Calu3 (cell line): Measurements from ENCODE around the gene PRSS56. TPM values are rescaled to one million over a fixed set of nuclear protein-coding genes. Genes with fewer than 3 reads are reported as not detected.

Source experiments
- BruUV-seq: library from RNA; stranded (reverse); fragments of 400-500 nt; replicated peaks from 2 replicates; lab custom pipeline; 2021; lab: Mats Ljungman, UMichigan
- CTCF ChIA-PET: fragments of 300-600 bp; sonication (Branson Sonifier 250); formaldehyde crosslinking; loops from one replicate; lab custom pipeline; 2022; ENCODE audit warnings: antibody characterized with exemption; lab: Charles Lee
- DNase-seq: peaks from one replicate; pipeline ENCODE4 v3.0.0; 2022
- H3K27ac Mint-ChIP-seq: one replicate; pipeline ENCODE4 v1.8.0; 2022; ENCODE audit warnings: mixed read lengths; ENCODE audit not compliant: unreplicated experiment
- H3K27me3 Mint-ChIP-seq: one replicate; pipeline ENCODE4 v1.8.0; 2022; ENCODE audit warnings: mixed read lengths; ENCODE audit not compliant: unreplicated experiment
- H3K36me3 Mint-ChIP-seq: one replicate; pipeline ENCODE4 v1.8.0; 2022; ENCODE audit warnings: mild to moderate bottlenecking, moderate library complexity, mixed read lengths; ENCODE audit not compliant: insufficient read depth, unreplicated experiment
- H3K4me1 Mint-ChIP-seq: one replicate; pipeline ENCODE4 v1.8.0; 2022; ENCODE audit warnings: mild to moderate bottlenecking, low read depth, mixed read lengths; ENCODE audit not compliant: unreplicated experiment
- H3K4me3 Mint-ChIP-seq: one replicate; pipeline ENCODE4 v1.8.0; 2022; ENCODE audit warnings: mild to moderate bottlenecking, low read depth, moderate library complexity, mixed read lengths; ENCODE audit not compliant: unreplicated experiment
- H3K9me3 Mint-ChIP-seq: one replicate; pipeline ENCODE4 v1.8.0; 2022; ENCODE audit warnings: low read depth, mixed read lengths; ENCODE audit not compliant: unreplicated experiment
- CTCF ChIP-seq: fragments of 200-600 bp; IDR thresholded peaks from one replicate; pipeline ENCODE4 v1.8.0; 2022; ENCODE audit warnings: antibody characterized with exemption; ENCODE audit not compliant: unreplicated experiment
- intact Hi-C: fragments of 100-400 bp; cut with micrococcal nuclease; formaldehyde crosslinking; loops from one replicate; pipeline ENCODE4 v1.10.0; 2022; ENCODE audit not compliant: unreplicated experiment
- total RNA-seq: library from RNA; stranded (reverse); gene quantifications from 2 replicates; pipeline ENCODE4 v1.2.3, GENCODE V29; 2022

Gene PRSS56
- total RNA-seq, 1 experiment from 2014 or later, result not detected

- Mint-ChIP-seq H3K9me3 (no peaks in the 10 kb centered on the region), H3K27ac (peak overlapping the region; percentile 54), H3K27me3 (peaks cover 24% of the 10 kb centered on the region), H3K36me3 (peaks cover 23% of the 10 kb centered on the region), H3K4me1 (no peaks in the 10 kb centered on the region), H3K4me3 (no peak overlapping the region)
- no peak for TF ChIP-seq CTCF
- BruUV-seq, result no TSS peak
- CTCF ChIA-PET, result no interaction called here
- DNase-seq, result no peak
- intact Hi-C loops, result no loop called here
Measured at GRCh38 chr2:232541961-232542714, 21.9 kb downstream of the PRSS56 start.

GRCh38 chr2:232542715-232543467, 22.7 kb downstream of the PRSS56 start:
- H3K4me1 Mint-ChIP-seq, result no peaks in the 10 kb centered on the region

GRCh38 chr2:232543491-232543890, 23.3 kb downstream of the PRSS56 start:
- Mint-ChIP-seq H3K4me1 (peaks cover 5% of the 10 kb centered on the region), H3K27ac (no peak overlapping the region), H3K27me3 (peaks cover 10% of the 10 kb centered on the region), H3K4me3 (no peak overlapping the region), H3K9me3 (peaks cover 1% of the 10 kb centered on the region), H3K36me3 (peaks cover 28% of the 10 kb centered on the region)
- no TSS peak for BruUV-seq
- DNase-seq, result no peak
- CTCF ChIA-PET, result no interaction called here
- no peak for TF ChIP-seq CTCF
- intact Hi-C loops, result no loop called here

More at GRCh38 chr2:232542715-232543467, 22.7 kb downstream of the PRSS56 start:
- intact Hi-C loops, result no loop called here
- peaks cover 16% of the 10 kb centered on the region for H3K27me3 Mint-ChIP-seq
- H3K36me3 Mint-ChIP-seq, result peaks cover 25% of the 10 kb centered on the region
- no peak for TF ChIP-seq CTCF
- BruUV-seq, result no TSS peak
- CTCF ChIA-PET, result no interaction called here
- no peak overlapping the region for H3K4me3 Mint-ChIP-seq
- no peaks in the 10 kb centered on the region for H3K9me3 Mint-ChIP-seq
- DNase-seq, result no peak
- H3K27ac Mint-ChIP-seq, result peak overlapping the region; percentile 54

- CTCF ChIA-PET, result no interaction called here
- Mint-ChIP-seq H3K4me3 (no peak overlapping the region), H3K9me3 (peaks cover 2% of the 10 kb centered on the region), H3K27me3 (peaks cover 5% of the 10 kb centered on the region), H3K36me3 (peaks cover 30% of the 10 kb centered on the region), H3K4me1 (peaks cover 11% of the 10 kb centered on the region), H3K27ac (no peak overlapping the region)
- no peak for TF ChIP-seq CTCF
- no TSS peak for BruUV-seq
- intact Hi-C loops, result no loop called here
- no peak for DNase-seq
Measured at GRCh38 chr2:232543928-232544631, 23.9 kb downstream of the PRSS56 start.
